ENCODE data around the gene SOWAHA.

Gene SOWAHA

GRCh38 chr5:132777209-132778069 is 35.7 kb upstream of the SOWAHA start, which contains the start of gene SEPTIN8:
Gene SEPTIN8, minus strand, starts transcription at chr5:132777239. Its CDS starts 102 bp downstream, at chr5:132777137.
- DNase-seq (ENCODE audit: low read depth): no peak
- TF ChIP-seq CTCF (conservative IDR thresholded peaks at IDR 0.05; ENCODE audit: low read depth, low read length): no peak
- H3K4me3 ChIP-seq (ENCODE audit: low read depth, low read length): peak within 1 kb of the TSS; percentile 73

GRCh38 chr5:132778129-132778528 is 35.0 kb upstream of the SOWAHA start:
- H3K4me3 ChIP-seq (ENCODE audit: low read depth, low read length): peak overlapping the region; percentile 73
- no peak for TF ChIP-seq CTCF (conservative IDR thresholded peaks at IDR 0.05; ENCODE audit: low read depth, low read length)
- DNase-seq (ENCODE audit: low read depth): no peak

- TF ChIP-seq CTCF (conservative IDR thresholded peaks at IDR 0.05; ENCODE audit: low read depth, low read length): no peak
- no peak overlapping the region for H3K4me3 ChIP-seq (ENCODE audit: low read depth, low read length)
- DNase-seq (ENCODE audit: low read depth): no peak
Measured at GRCh38 chr5:132778856-132779255, 34.2 kb upstream of the SOWAHA start.

GRCh38 chr5:132779961-132780360 is 33.1 kb upstream of the SOWAHA start:
- DNase-seq (ENCODE audit: low read depth): no peak
- TF ChIP-seq CTCF (conservative IDR thresholded peaks at IDR 0.05; ENCODE audit: low read depth, low read length): no peak
- no peak overlapping the region for H3K4me3 ChIP-seq (ENCODE audit: low read depth, low read length)

- TF ChIP-seq CTCF (conservative IDR thresholded peaks at IDR 0.05; ENCODE audit: low read depth, low read length): no peak
Measured at GRCh38 chr5:132780577-132780976, 32.5 kb upstream of the SOWAHA start.

GRCh38 chr5:132781029-132781428 is 32.1 kb upstream of the SOWAHA start:
- H3K4me3 ChIP-seq (ENCODE audit: low read depth, low read length): no peak overlapping the region
- TF ChIP-seq CTCF (conservative IDR thresholded peaks at IDR 0.05; ENCODE audit: low read depth, low read length): no peak
- no peak for DNase-seq (ENCODE audit: low read depth)

More at GRCh38 chr5:132780577-132780976, 32.5 kb upstream of the SOWAHA start:
- no peak overlapping the region for H3K4me3 ChIP-seq (ENCODE audit: low read depth, low read length)
- DNase-seq (ENCODE audit: low read depth): no peak

- H3K4me3 ChIP-seq (ENCODE audit: low read depth, low read length): no peak overlapping the region
- TF ChIP-seq CTCF (conservative IDR thresholded peaks at IDR 0.05; ENCODE audit: low read depth, low read length): no peak
- DNase-seq (ENCODE audit: low read depth): peak; percentile 59
Measured at GRCh38 chr5:132782101-132782500, 31.0 kb upstream of the SOWAHA start.
